Measurements from ENCODE around the gene GNAQ.
"Not testable (repeated sequence)": the region's sequence is repeated elsewhere in the genome, so short reads cannot be mapped to it uniquely, and the experiment has no call there.

Gene GNAQ

DNA sequence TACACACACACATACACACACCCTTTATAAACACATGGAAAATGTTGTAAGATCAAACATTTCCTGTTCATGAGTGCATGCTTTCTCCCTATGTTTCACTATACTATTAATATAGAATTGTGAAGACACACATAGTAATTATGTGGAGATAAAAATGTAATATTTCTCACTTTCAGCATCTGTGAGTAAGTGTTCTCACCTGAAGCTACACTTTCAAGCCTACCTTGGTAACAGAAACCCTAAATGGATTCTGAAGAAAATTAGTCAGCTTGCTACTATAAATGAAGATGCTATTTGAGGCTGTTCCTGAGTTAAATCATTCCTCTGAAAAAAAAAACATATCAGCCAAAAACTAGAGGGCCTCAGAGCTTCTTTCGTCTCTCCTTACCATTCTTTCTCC is 302.4 kb downstream of the GNAQ start:
- TF ChIP-seq, protein P1, sequence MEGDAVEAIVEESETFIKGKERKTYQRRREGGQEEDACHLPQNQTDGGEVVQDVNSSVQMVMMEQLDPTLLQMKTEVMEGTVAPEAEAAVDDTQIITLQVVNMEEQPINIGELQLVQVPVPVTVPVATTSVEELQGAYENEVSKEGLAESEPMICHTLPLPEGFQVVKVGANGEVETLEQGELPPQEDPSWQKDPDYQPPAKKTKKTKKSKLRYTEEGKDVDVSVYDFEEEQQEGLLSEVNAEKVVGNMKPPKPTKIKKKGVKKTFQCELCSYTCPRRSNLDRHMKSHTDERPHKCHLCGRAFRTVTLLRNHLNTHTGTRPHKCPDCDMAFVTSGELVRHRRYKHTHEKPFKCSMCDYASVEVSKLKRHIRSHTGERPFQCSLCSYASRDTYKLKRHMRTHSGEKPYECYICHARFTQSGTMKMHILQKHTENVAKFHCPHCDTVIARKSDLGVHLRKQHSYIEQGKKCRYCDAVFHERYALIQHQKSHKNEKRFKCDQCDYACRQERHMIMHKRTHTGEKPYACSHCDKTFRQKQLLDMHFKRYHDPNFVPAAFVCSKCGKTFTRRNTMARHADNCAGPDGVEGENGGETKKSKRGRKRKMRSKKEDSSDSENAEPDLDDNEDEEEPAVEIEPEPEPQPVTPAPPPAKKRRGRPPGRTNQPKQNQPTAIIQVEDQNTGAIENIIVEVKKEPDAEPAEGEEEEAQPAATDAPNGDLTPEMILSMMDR (IDR thresholded peaks at IDR 0.05), result no peak
- DNase-seq, result no peak
- no peaks in the 10 kb centered on the region for H3K9me3 Mint-ChIP-seq
- peaks cover 6% of the 10 kb centered on the region for H3K4me1 Mint-ChIP-seq
- H3K4me3 Mint-ChIP-seq, result no peak overlapping the region
- peak overlapping the region; percentile 10 for H3K27ac Mint-ChIP-seq
- no peaks in the 10 kb centered on the region for H3K27me3 Mint-ChIP-seq (ENCODE audit: low read depth, poor library complexity)
- peaks cover 61% of the 10 kb centered on the region for H3K36me3 Mint-ChIP-seq (ENCODE audit: low read depth)

DNA sequence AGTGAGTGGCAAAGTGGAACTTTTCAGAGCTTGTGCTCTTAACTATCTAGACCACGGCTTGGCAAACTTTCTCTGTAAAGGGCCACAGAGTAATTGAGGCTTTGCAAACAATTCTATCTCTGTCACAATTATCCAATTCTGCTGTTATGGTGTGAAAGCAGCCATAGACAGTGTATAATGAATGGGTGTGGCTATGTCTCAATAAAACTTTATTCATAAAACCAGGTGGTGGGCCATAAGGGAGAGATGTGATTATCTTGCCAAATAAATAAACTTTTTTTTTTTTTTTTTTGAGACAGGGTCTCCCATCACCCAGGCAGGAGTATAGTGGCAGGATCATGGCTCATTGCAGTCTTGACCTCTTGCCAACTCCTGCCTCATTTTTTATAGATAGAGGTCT is 304.8 kb downstream of the GNAQ start:
- Mint-ChIP-seq H3K27ac (no peak overlapping the region), H3K4me3 (no peak overlapping the region), H3K4me1 (peaks cover 3% of the 10 kb centered on the region), H3K9me3 (peaks cover 6% of the 10 kb centered on the region), H3K36me3 (ENCODE audit: low read depth) (peaks cover 68% of the 10 kb centered on the region), H3K27me3 (ENCODE audit: low read depth, poor library complexity) (no peaks in the 10 kb centered on the region)
- TF ChIP-seq, protein P1 (IDR thresholded peaks at IDR 0.05), result no peak
- no peak for DNase-seq

DNA sequence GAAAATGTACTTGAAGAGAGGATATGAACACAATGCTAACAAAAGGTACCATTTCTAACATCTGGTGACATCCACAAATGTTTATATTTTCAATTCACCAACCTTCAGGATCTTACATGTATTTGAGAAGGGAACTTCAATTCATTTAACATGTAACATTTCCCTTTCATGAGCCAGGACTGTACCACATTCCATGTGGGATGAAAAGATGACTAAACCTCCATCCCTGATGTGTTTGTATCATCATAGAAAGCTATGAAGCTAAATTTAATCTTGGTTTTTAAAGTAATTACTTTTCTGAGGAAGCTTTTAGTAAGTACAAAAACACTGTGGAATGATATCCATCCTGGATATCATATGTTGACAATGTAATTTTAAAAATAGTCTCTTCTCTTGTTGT is 305.3 kb downstream of the GNAQ start:
- TF ChIP-seq, protein P1 (IDR thresholded peaks at IDR 0.05), result no peak
- H3K27me3 Mint-ChIP-seq (ENCODE audit: low read depth, poor library complexity), result no peaks in the 10 kb centered on the region
- no peak overlapping the region for H3K27ac Mint-ChIP-seq
- DNase-seq, result no peak
- no peak overlapping the region for H3K4me3 Mint-ChIP-seq
- peaks cover 6% of the 10 kb centered on the region for H3K9me3 Mint-ChIP-seq
- H3K4me1 Mint-ChIP-seq, result no peaks in the 10 kb centered on the region
- H3K36me3 Mint-ChIP-seq (ENCODE audit: low read depth), result peaks cover 68% of the 10 kb centered on the region

DNA sequence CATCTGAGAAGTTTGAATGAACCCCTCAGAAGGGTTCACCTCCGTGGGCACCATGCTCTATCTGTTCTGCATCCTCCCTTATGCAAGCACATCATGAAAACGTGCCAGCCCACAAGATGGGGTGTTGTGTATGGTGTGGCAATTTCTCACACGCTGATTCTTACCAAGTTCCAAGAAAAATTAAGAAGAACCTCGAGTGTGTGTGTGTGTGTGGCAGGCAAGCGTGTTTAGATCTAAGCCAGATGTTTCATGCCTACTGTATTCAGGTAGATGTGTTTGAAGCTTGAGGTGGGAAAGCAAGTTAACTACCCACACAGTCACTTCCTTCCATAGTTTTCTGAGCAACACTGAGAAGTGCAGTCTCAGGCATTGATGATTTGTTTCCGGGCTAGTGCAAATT is 305.8 kb downstream of the GNAQ start:
- TF ChIP-seq, protein P1 (IDR thresholded peaks at IDR 0.05), result no peak
- DNase-seq, result no peak
- no peaks in the 10 kb centered on the region for H3K4me1 Mint-ChIP-seq

DNA sequence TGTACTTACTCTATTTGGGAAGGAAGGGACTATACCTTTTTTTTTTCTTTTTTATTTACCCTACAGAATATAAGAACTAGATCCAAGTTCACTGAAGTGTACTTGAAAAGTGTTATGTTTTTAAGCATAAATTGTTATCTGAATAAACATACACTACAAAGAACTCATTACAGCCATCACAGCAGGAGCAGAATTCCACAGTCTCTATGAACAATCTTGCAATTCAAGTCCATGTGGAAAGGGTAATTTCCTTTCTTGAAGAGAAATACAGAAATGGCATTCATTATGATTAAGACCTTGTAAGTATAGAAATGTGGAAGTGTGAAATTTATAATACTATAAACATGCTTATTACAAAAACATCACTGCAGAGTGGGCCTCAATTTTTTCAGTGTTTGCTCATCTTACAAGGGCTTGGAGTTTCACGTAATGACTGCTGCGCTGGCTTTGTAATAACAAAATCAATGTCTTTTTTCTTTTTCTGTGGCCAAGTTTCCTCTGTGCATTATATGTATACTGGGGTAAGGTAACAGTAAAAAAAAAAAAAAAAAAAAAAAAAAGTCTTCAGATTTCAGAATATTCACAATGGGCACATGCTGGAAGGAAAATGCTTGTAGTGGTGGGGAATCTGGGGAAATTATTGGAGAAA is 306.4 kb downstream of the GNAQ start:
- no peaks in the 10 kb centered on the region for H3K27me3 Mint-ChIP-seq (ENCODE audit: low read depth, poor library complexity)
- H3K4me3 Mint-ChIP-seq, result no peak overlapping the region
- H3K27ac Mint-ChIP-seq, result no peak overlapping the region
- H3K4me1 Mint-ChIP-seq, result peaks cover 1% of the 10 kb centered on the region
- no peak for DNase-seq
- H3K9me3 Mint-ChIP-seq, result peaks cover 6% of the 10 kb centered on the region
- TF ChIP-seq, protein P1 (IDR thresholded peaks at IDR 0.05), result no peak
- H3K36me3 Mint-ChIP-seq (ENCODE audit: low read depth), result peaks cover 73% of the 10 kb centered on the region

More for the DNA sequence above, 305.8 kb downstream of the GNAQ start:
- peaks cover 70% of the 10 kb centered on the region for H3K36me3 Mint-ChIP-seq (ENCODE audit: low read depth)
- H3K9me3 Mint-ChIP-seq, result peaks cover 6% of the 10 kb centered on the region
- no peak overlapping the region for H3K27ac Mint-ChIP-seq
- H3K4me3 Mint-ChIP-seq, result no peak overlapping the region
- no peaks in the 10 kb centered on the region for H3K27me3 Mint-ChIP-seq (ENCODE audit: low read depth, poor library complexity)

DNA sequence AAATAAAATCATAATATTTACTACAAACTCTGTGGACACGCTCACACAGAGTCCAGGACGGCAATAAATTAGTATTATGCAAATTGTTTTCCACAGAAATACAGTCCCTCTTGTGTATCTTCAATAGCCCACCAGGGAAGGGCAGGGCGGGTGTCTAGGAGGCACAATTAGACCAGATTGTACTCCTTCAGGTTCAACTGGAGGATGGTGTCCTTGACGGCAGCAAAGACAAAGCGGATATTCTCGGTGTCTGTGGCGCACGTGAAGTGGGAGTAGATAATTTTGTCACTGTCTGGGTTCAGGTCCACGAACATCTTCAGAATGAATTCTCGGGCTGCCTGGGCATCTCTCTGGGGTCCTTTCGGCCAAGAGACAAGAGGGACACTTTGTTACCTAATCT is 310.5 kb downstream of the GNAQ start:
- DNase-seq; H3K4me3 Mint-ChIP-seq; H3K9me3 Mint-ChIP-seq; H3K27me3 Mint-ChIP-seq (ENCODE audit: low read depth, poor library complexity): not testable (repeated sequence)
- Mint-ChIP-seq H3K4me1 (peaks cover 39% of the 10 kb centered on the region), H3K27ac (peak overlapping the region; percentile 58), H3K36me3 (ENCODE audit: low read depth) (peaks cover 40% of the 10 kb centered on the region)
